Measurements from ENCODE around the gene PLPP7. TPM values are rescaled to one million over a fixed set of nuclear protein-coding genes. Genes with fewer than 3 reads are reported as not detected.
"Not testable (repeated sequence)": the region's sequence is repeated elsewhere in the genome, so short reads cannot be mapped to it uniquely, and the experiment has no call there.

Gene PLPP7
- polyA plus RNA-seq, 2 of the 4 experiments (the other 2 are of a cell fraction): 0.08 TPM; not detected in 1

GRCh38 chr9:131356479-131356878, 67.0 kb downstream of the PLPP7 start:
- ATAC-seq; H3K4me3 ChIP-seq; H3K4me2 ChIP-seq; H3K9me3 ChIP-seq; POLR2A ChIA-PET; FAIRE-seq; DNase-seq (ENCODE audit: low read depth in 1 of 2, low spot score in 1 of 2): not testable (repeated sequence)
- WGBS (ENCODE audit: missing lambda C conversion rate): 79% methylated on average over 5 of the region's 6 CpGs
- Histone ChIP-seq H3K4me1 (peaks cover 13% of the 10 kb centered on the region), H3K27ac (0 out of 6 replicates have a peak overlapping the region, but pooled peaks of 1 of the 2 experiments have one; percentile 6)
- TF ChIP-seq ZNF302 (CRISPR knock-in tag; IDR thresholded peaks at IDR 0.05): 0 out of 2 replicates have a peak, but pooled peaks have one; percentile 35
- peak; percentile 68; the same call in 1 of the 2 replicates for TF ChIP-seq HOXB13 (CRISPR knock-in tag; IDR thresholded peaks at IDR 0.05; ENCODE audit: low read depth)
- peak; percentile 93 for TF ChIP-seq MAFK (IDR thresholded peaks at IDR 0.05; ENCODE audit: partially characterized antibody)
- CTCF ChIA-PET: interaction anchor here (0.6 kb wide), 1 partner anchor 32 kb away, joined by 3 read pairs; no protein-coding TSS in a partner anchor

GRCh38 chr9:131358556-131358955, 69.0 kb downstream of the PLPP7 start:
- Histone ChIP-seq H3K4me2 (no peak overlapping the region), H3K9me3 (no peaks in the 10 kb centered on the region), H3K4me3 (no peak overlapping the region), H3K27ac (no peak overlapping the region), H3K4me1 (peaks cover 20% of the 10 kb centered on the region)
- 81% methylated on average over 10 of the region's 10 CpGs for WGBS (ENCODE audit: missing lambda C conversion rate)
- TF ChIP-seq EP300 (IDR thresholded peaks at IDR 0.05): no peak
- TF ChIP-seq, protein P1, sequence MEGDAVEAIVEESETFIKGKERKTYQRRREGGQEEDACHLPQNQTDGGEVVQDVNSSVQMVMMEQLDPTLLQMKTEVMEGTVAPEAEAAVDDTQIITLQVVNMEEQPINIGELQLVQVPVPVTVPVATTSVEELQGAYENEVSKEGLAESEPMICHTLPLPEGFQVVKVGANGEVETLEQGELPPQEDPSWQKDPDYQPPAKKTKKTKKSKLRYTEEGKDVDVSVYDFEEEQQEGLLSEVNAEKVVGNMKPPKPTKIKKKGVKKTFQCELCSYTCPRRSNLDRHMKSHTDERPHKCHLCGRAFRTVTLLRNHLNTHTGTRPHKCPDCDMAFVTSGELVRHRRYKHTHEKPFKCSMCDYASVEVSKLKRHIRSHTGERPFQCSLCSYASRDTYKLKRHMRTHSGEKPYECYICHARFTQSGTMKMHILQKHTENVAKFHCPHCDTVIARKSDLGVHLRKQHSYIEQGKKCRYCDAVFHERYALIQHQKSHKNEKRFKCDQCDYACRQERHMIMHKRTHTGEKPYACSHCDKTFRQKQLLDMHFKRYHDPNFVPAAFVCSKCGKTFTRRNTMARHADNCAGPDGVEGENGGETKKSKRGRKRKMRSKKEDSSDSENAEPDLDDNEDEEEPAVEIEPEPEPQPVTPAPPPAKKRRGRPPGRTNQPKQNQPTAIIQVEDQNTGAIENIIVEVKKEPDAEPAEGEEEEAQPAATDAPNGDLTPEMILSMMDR (IDR thresholded peaks at IDR 0.05): no peak
- no peak for TF ChIP-seq RAD21 (conservative IDR thresholded peaks at IDR 0.05 in 1 of 2, IDR thresholded peaks at IDR 0.05 in 1 of 2)
- TF ChIP-seq POLR2A (IDR thresholded peaks at IDR 0.05; ENCODE audit: low read length): no peak
- no peak for TF ChIP-seq REST (IDR thresholded peaks at IDR 0.05)
- no peak for TF ChIP-seq EHMT2 (IDR thresholded peaks at IDR 0.05; ENCODE audit: low read depth)
- TF ChIP-seq GATA3 (IDR thresholded peaks at IDR 0.05; ENCODE audit: borderline replicate concordance): no peak
- no peak for TF ChIP-seq NPAS2 (CRISPR knock-in tag; IDR thresholded peaks at IDR 0.05; ENCODE audit: borderline replicate concordance)
- no peak for TF ChIP-seq ESRRA (IDR thresholded peaks at IDR 0.05; ENCODE audit: borderline replicate concordance, low read length)
- TF ChIP-seq HOXB13 (CRISPR knock-in tag; IDR thresholded peaks at IDR 0.05; ENCODE audit: low read depth): no peak
- TF ChIP-seq HEYL (CRISPR knock-in tag; IDR thresholded peaks at IDR 0.05): no peak
- TF ChIP-seq, protein P2, sequence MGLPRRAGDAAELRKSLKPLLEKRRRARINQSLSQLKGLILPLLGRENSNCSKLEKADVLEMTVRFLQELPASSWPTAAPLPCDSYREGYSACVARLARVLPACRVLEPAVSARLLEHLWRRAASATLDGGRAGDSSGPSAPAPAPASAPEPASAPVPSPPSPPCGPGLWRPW (IDR thresholded peaks at IDR 0.05): no peak
- DNase-seq (ENCODE audit: low read depth in 1 of 2, low spot score in 1 of 2): no peak
- ATAC-seq: no peak
- CTCF ChIA-PET: interaction anchor here (0.7 to 1.5 kb wide), 4 partner anchors 9 to 120 kb away, joined by 3 to 11 read pairs (median 3); no protein-coding TSS in a partner anchor
- POLR2A ChIA-PET: interaction anchor here (0.7 kb wide), 1 partner anchor 15 kb away, joined by 4 read pairs; no protein-coding TSS in a partner anchor
- no peak for FAIRE-seq

Other genes with a start within 250 kb of the PLPP7 start
- gene AIF1L, start 193.2 kb upstream of the PLPP7 start, polyA plus RNA-seq (2011; rRNA removed): 1.7 and 2.8 TPM in 2 replicates
- gene AIF1L, start 193.2 kb upstream of the PLPP7 start, polyA plus RNA-seq (2017; fragmentation: RNase III; extraction: RNeasy Plus Mini Kit Qiagen cat#74134 plus additional on column Dnase treatment): 1.6 to 1.8 TPM (median 1.7 TPM) in 3 replicates
- gene NUP214, start 164.1 kb upstream of the PLPP7 start, polyA plus RNA-seq (2011; rRNA removed): 14.4 and 25.8 TPM in 2 replicates
- gene NUP214, start 164.1 kb upstream of the PLPP7 start, polyA plus RNA-seq (2017; fragmentation: RNase III; extraction: RNeasy Plus Mini Kit Qiagen cat#74134 plus additional on column Dnase treatment): 18.5 to 21.2 TPM (median 19.3 TPM) in 3 replicates
- gene FAM78A, start 13.2 kb upstream of the PLPP7 start, polyA plus RNA-seq (2011; rRNA removed): 0.44 and 0.49 TPM in 2 replicates
- gene FAM78A, start 13.2 kb upstream of the PLPP7 start, polyA plus RNA-seq (2017; fragmentation: RNase III; extraction: RNeasy Plus Mini Kit Qiagen cat#74134 plus additional on column Dnase treatment): 0.33 to 0.65 TPM (median 0.50 TPM) in 3 replicates
- 35.6 and 57.0 TPM in 2 replicates for gene PRRC2B, start 104.4 kb downstream of the PLPP7 start, polyA plus RNA-seq (2011; rRNA removed)
- 44.9 to 47.3 TPM (median 45.5 TPM) in 3 replicates for gene PRRC2B, start 104.4 kb downstream of the PLPP7 start, polyA plus RNA-seq (2017; fragmentation: RNase III; extraction: RNeasy Plus Mini Kit Qiagen cat#74134 plus additional on column Dnase treatment)
- 16.5 and 19.2 TPM in 2 replicates for gene POMT1, start 213.2 kb downstream of the PLPP7 start, polyA plus RNA-seq (2011; rRNA removed)
- gene POMT1, start 213.2 kb downstream of the PLPP7 start, polyA plus RNA-seq (2017; fragmentation: RNase III; extraction: RNeasy Plus Mini Kit Qiagen cat#74134 plus additional on column Dnase treatment): 17.7 to 19.9 TPM (median 18.4 TPM) in 3 replicates
- gene UCK1, start 241.5 kb downstream of the PLPP7 start, polyA plus RNA-seq (2011; rRNA removed): 18.0 and 19.7 TPM in 2 replicates
- gene UCK1, start 241.5 kb downstream of the PLPP7 start, polyA plus RNA-seq (2017; fragmentation: RNase III; extraction: RNeasy Plus Mini Kit Qiagen cat#74134 plus additional on column Dnase treatment): 24.6 to 26.5 TPM (median 24.6 TPM) in 3 replicates

Data from A549 (cell line).